GM12801 (cell line): Measurements from ENCODE around the gene MYOM3.

Experiments used
- CTCF ChIP-seq: IDR thresholded peaks from one replicate; pipeline ENCODE4 v1.5.1; 2011; ENCODE audit warnings: control low read depth; ENCODE audit not compliant: insufficient read length; ENCODE audit errors: extremely low read depth

Gene MYOM3

GRCh38 chr1:24105368-24106160 lies 6.4 kb downstream of the MYOM3 start:
- TF ChIP-seq CTCF: no peak

- no peak for TF ChIP-seq CTCF
Observed at GRCh38 chr1:24104854-24105253, 7.1 kb downstream of the MYOM3 start.

GRCh38 chr1:24103879-24104278 lies 8.1 kb downstream of the MYOM3 start:
- no peak for TF ChIP-seq CTCF

GRCh38 chr1:24103408-24103807 lies 8.5 kb downstream of the MYOM3 start:
- no peak for TF ChIP-seq CTCF

GRCh38 chr1:24102961-24103360 lies 9.0 kb downstream of the MYOM3 start:
- no peak for TF ChIP-seq CTCF

GRCh38 chr1:24101796-24102586 lies 9.9 kb downstream of the MYOM3 start:
- no peak for TF ChIP-seq CTCF

- no peak for TF ChIP-seq CTCF
Observed at GRCh38 chr1:24100945-24101737, 10.8 kb downstream of the MYOM3 start.
